Kidney (tissue), 14 donors: ENCODE results near the gene CNPPD1. TPM values are rescaled to one million over a fixed set of nuclear protein-coding genes. Genes with fewer than 3 reads are reported as not detected.

ENCODE experiments used
- DNase-seq, 5 donors: peaks; one replicate each; pipeline ENCODE4 v3.0.0-alpha.2; 2013 to 2020
- FAIRE-seq: peaks from 2 replicates; lab custom pipeline; 2012; peaks lifted over from hg19 to GRCh38; lab: Jason Lieb, UNC
- H3K27ac ChIP-seq, 2 donors: one replicate each; pipeline ENCODE4 v1.7.0; 2013; ENCODE audit warnings: low read depth in 2 of 2, low read length in 2 of 2, inconsistent platforms in 1 of 2
- H3K27me3 ChIP-seq: one replicate; pipeline ENCODE4 v1.7.1; 2013; ENCODE audit warnings: low read length, inconsistent platforms; ENCODE audit not compliant: control insufficient read depth, insufficient read depth
- H3K36me3 ChIP-seq, 3 donors: one replicate each; pipeline versions ENCODE4 v1.7.0 to v1.7.1; 2013; ENCODE audit warnings: low read length in 3 of 3, control low read depth in 1 of 3, inconsistent platforms in 1 of 3; ENCODE audit not compliant: insufficient read depth in 3 of 3, control insufficient read depth in 2 of 3
- H3K4me1 ChIP-seq, 3 donors: one replicate each; pipeline versions ENCODE4 v1.7.0 to v1.7.1; 2013; ENCODE audit warnings: low read length in 3 of 3, inconsistent platforms in 1 of 3, low read depth in 1 of 3; ENCODE audit not compliant: control insufficient read depth in 2 of 3, insufficient read depth in 2 of 3
- H3K4me3 ChIP-seq, 3 donors: one replicate each; pipeline versions ENCODE4 v1.7.0 to v1.8.1; 2013; ENCODE audit warnings: low read length in 3 of 3, control low read depth in 1 of 3, inconsistent platforms in 1 of 3
- H3K9ac ChIP-seq, 3 donors: one replicate each; pipeline versions ENCODE4 v1.7.0 to v1.7.1; 2013; ENCODE audit warnings: low read length in 3 of 3, control low read depth in 1 of 3, inconsistent platforms in 1 of 3
- H3K9me3 ChIP-seq, 3 donors: one replicate each; pipeline versions ENCODE4 v1.7.0 to v1.7.1; 2013; ENCODE audit warnings: low read length in 3 of 3, control low read depth in 1 of 3, inconsistent platforms in 1 of 3; ENCODE audit not compliant: control insufficient read depth in 2 of 3, insufficient read depth in 1 of 3
- CTCF ChIP-seq: IDR thresholded peaks from 3 replicates; pipeline ENCODE4 v1.5.1; 2012; ENCODE audit warnings: mild to moderate bottlenecking, moderate library complexity, borderline replicate concordance; ENCODE audit not compliant: insufficient read depth; ENCODE audit errors: extremely low read depth
- intact Hi-C: fragments of 100-400 bp; cut with DNase I; formaldehyde crosslinking; loops from one replicate; pipeline ENCODE4 v1.11.1; 2022
- polyA plus RNA-seq: library from polyadenylated mRNA; stranded (reverse); fragments of 350-450 nt; fragmentation: Illumina TruSeq; extraction: RNeasy Lipid Tissue Mini Kit (QIAGEN cat#74804); gene quantifications from one replicate; pipeline ENCODE4 v1.2.3, GENCODE V29; 2014; ENCODE audit warnings: low read depth, low replicate concordance; ENCODE audit not compliant: insufficient read depth
- total RNA-seq: library from RNA; stranded (reverse); fragmentation: NEBNext Ultra II Directional; extraction: Animal tissue kit (Norgen Biotek cat#: 25700); gene quantifications from one replicate; pipeline ENCODE4 v1.2.1, GENCODE V29; 2021
- donor health status: control.
- donor health status: control.
- donor health status: control.
- donor health status: control.
- donor health status: control.
- donor health status: DM: yes; HTN: yes; CAD: no.
- donor health status: Normal renal cell carcinoma (clear cell type).

Gene CNPPD1
- total and polyA plus RNA-seq, 2 donors from 2014 or later = 97.5 to 131 TPM

GRCh38 chr2:219216535-219216915 is 39.8 kb upstream of the CNPPD1 start:
- no peak overlapping the region for H3K27ac ChIP-seq
- peaks cover 0 to 16% (median 6%) of the 10 kb centered on the region in 3 donors for H3K4me1 ChIP-seq
- intact Hi-C loops = no loop called here
- no peaks in the 10 kb centered on the region for H3K9me3 ChIP-seq
- no peak overlapping the region for H3K4me3 ChIP-seq
- TF ChIP-seq CTCF = no peak
- DNase-seq = no peak
- H3K36me3 ChIP-seq = peaks cover 2 to 36% (median 14%) of the 10 kb centered on the region in 3 donors
- H3K9ac ChIP-seq = no peak overlapping the region
- H3K27me3 ChIP-seq = no peaks in the 10 kb centered on the region
- no peak for FAIRE-seq

- intact Hi-C loops = no loop called here
- Histone ChIP-seq H3K36me3 (peaks cover 2 to 31% (median 14%) of the 10 kb centered on the region in 3 donors), H3K4me1 (peaks cover 0 to 16% (median 6%) of the 10 kb centered on the region in 3 donors), H3K4me3 (no peak overlapping the region), H3K9me3 (no peaks in the 10 kb centered on the region), H3K27ac (no peak overlapping the region), H3K9ac (no peak overlapping the region), H3K27me3 (no peaks in the 10 kb centered on the region)
- TF ChIP-seq CTCF = no peak
- FAIRE-seq (no peak), DNase-seq (peak; percentile 31 to 74 (median 63))
Measured at GRCh38 chr2:219215871-219216534, 39.3 kb upstream of the CNPPD1 start.

- no peak for TF ChIP-seq CTCF
- Histone ChIP-seq H3K9ac (no peak overlapping the region), H3K27me3 (no peaks in the 10 kb centered on the region), H3K36me3 (peaks cover 2 to 21% (median 10%) of the 10 kb centered on the region in 3 donors), H3K4me1 (peaks cover 0 to 15% (median 6%) of the 10 kb centered on the region in 3 donors), H3K27ac (no peak overlapping the region), H3K4me3 (no peak overlapping the region), H3K9me3 (no peaks in the 10 kb centered on the region)
- FAIRE-seq = no peak
- intact Hi-C loops = no loop called here
- DNase-seq = no peak
Measured at GRCh38 chr2:219214786-219215185, 38.1 kb upstream of the CNPPD1 start.
